HEK293 (cell line): ENCODE data around the gene CACNA1S.

Source experiments
- CTCF ChIA-PET: fragments of 350-600 bp; formaldehyde crosslinking; extraction: SDS; loops from one replicate; lab custom pipeline; 2021; ENCODE audit warnings: antibody characterized with exemption; lab: Yijun Ruan, JAX
- POLR2A ChIA-PET: fragments of 300-600 bp; formaldehyde crosslinking; extraction: SDS; loops from one replicate; lab custom pipeline; 2020; ENCODE audit warnings: antibody characterized with exemption, inconsistent platforms; lab: Yijun Ruan, JAX
- H3K27ac ChIP-seq: fragments of 200-500 bp; sonication (Bioruptor generic); 2 replicates; pipeline ENCODE4 v1.5.1; 2014; ENCODE audit warnings: low read depth, low read length, control low read depth, inconsistent platforms; ENCODE audit errors: extremely low read depth
- H3K36me3 ChIP-seq, 2 experiments: fragments of 200-500 bp in 1 of 2; sonication (Bioruptor generic) in 1 of 2; 1 replicate in 1 of 2; 2 replicates in 1 of 2; pipeline ENCODE4 v1.5.1; 2014 to 2017; ENCODE audit warnings: inconsistent platforms in 2 of 2, low read length in 2 of 2; ENCODE audit not compliant: control insufficient read depth in 2 of 2, insufficient read depth in 1 of 2
- H3K4me1 ChIP-seq: fragments of 200-500 bp; sonication (Bioruptor generic); 2 replicates; pipeline ENCODE4 v1.5.1; 2014; ENCODE audit warnings: mild to moderate bottlenecking, low read length, inconsistent platforms; ENCODE audit not compliant: control insufficient read depth, insufficient read depth
- H3K4me3 ChIP-seq: 2 replicates; pipeline ENCODE4 v1.5.1; 2011; ENCODE audit warnings: low read depth, mild to moderate bottlenecking, control low read depth, low read length, moderate library complexity
- H3K9me3 ChIP-seq: fragments of 200-500 bp; sonication (Bioruptor generic); 2 replicates; pipeline ENCODE4 v1.5.1; 2014; ENCODE audit warnings: low read depth, low read length, inconsistent platforms; ENCODE audit not compliant: control insufficient read depth, insufficient read depth
- BCL11A ChIP-seq: fragments of 450-650 bp; formaldehyde crosslinking; IDR thresholded peaks from 2 replicates; pipeline ENCODE4 v1.5.1; 2016; ENCODE audit warnings: low read depth, missing biosample characterization, missing genetic modification characterization
- EGR2 ChIP-seq: fragments of 450-650 bp; formaldehyde crosslinking; IDR thresholded peaks from 2 replicates; pipeline ENCODE4 v1.5.1; 2016; ENCODE audit warnings: low read depth, missing biosample characterization, missing genetic modification characterization
- OVOL3 ChIP-seq: fragments of 450-650 bp; formaldehyde crosslinking; IDR thresholded peaks from 2 replicates; pipeline ENCODE4 v1.5.1; 2016; ENCODE audit warnings: missing biosample characterization, missing genetic modification characterization
- RBAK ChIP-seq: fragments of 450-650 bp; formaldehyde crosslinking; IDR thresholded peaks from 2 replicates; pipeline ENCODE4 v1.5.1; 2016; ENCODE audit warnings: missing biosample characterization, missing genetic modification characterization
- SETDB1 ChIP-seq: IDR thresholded peaks from one replicate; pipeline ENCODE4 v1.6.1; 2017; ENCODE audit warnings: mild to moderate bottlenecking, low read length, moderate library complexity, mixed read lengths; ENCODE audit not compliant: insufficient read length
- SP7 ChIP-seq: fragments of 450-650 bp; formaldehyde crosslinking; IDR thresholded peaks from 2 replicates; pipeline ENCODE4 v1.5.1; 2016; ENCODE audit warnings: missing biosample characterization, missing genetic modification characterization
- TCF7L2 ChIP-seq: IDR thresholded peaks from 2 replicates; pipeline ENCODE4 v1.6.1; 2011; ENCODE audit warnings: low read depth, mild to moderate bottlenecking, inconsistent platforms, low read length, moderate library complexity, borderline replicate concordance
- WT1 ChIP-seq: fragments of 450-650 bp; formaldehyde crosslinking; IDR thresholded peaks from 2 replicates; pipeline ENCODE4 v1.5.1; 2016; ENCODE audit warnings: missing biosample characterization, missing genetic modification characterization
- ZBTB7A ChIP-seq: fragments of 450-650 bp; formaldehyde crosslinking; IDR thresholded peaks from 2 replicates; pipeline ENCODE4 v1.5.1; 2016; ENCODE audit warnings: low read depth, missing biosample characterization, missing genetic modification characterization
- ZFP37 ChIP-seq: fragments of 450-650 bp; formaldehyde crosslinking; IDR thresholded peaks from 2 replicates; pipeline ENCODE4 v1.5.1; 2016; ENCODE audit warnings: missing biosample characterization, missing genetic modification characterization
- ZNF132 ChIP-seq: fragments of 450-650 bp; formaldehyde crosslinking; IDR thresholded peaks from 2 replicates; pipeline ENCODE4 v1.5.1; 2017; ENCODE audit warnings: missing biosample characterization, missing genetic modification characterization, borderline replicate concordance
- ZNF214 ChIP-seq: fragments of 450-650 bp; formaldehyde crosslinking; IDR thresholded peaks from 2 replicates; pipeline ENCODE4 v1.5.1; 2017; ENCODE audit warnings: missing biosample characterization, mild to moderate bottlenecking, missing genetic modification characterization, borderline replicate concordance
- ZNF266 ChIP-seq: fragments of 450-650 bp; formaldehyde crosslinking; IDR thresholded peaks from 2 replicates; pipeline ENCODE4 v1.5.1; 2016; ENCODE audit warnings: missing biosample characterization, missing genetic modification characterization, low read depth
- ZNF280D ChIP-seq: fragments of 450-650 bp; formaldehyde crosslinking; IDR thresholded peaks from 2 replicates; pipeline ENCODE4 v1.5.1; 2016; ENCODE audit warnings: missing biosample characterization, missing genetic modification characterization
- ZNF324 ChIP-seq: fragments of 450-650 bp; formaldehyde crosslinking; IDR thresholded peaks from 2 replicates; pipeline ENCODE4 v1.5.1; 2016; ENCODE audit warnings: missing biosample characterization, missing genetic modification characterization
- ZNF350 ChIP-seq: fragments of 450-650 bp; formaldehyde crosslinking; IDR thresholded peaks from 2 replicates; pipeline ENCODE4 v1.5.0; 2017; ENCODE audit warnings: missing biosample characterization, mild to moderate bottlenecking, missing genetic modification characterization
- ZNF366 ChIP-seq: fragments of 450-650 bp; formaldehyde crosslinking; conservative IDR thresholded peaks from 2 replicates; pipeline ENCODE4 v1.5.1; 2016; ENCODE audit warnings: missing biosample characterization, missing genetic modification characterization
- ZNF473 ChIP-seq: fragments of 450-650 bp; formaldehyde crosslinking; IDR thresholded peaks from 2 replicates; pipeline ENCODE4 v1.5.1; 2017; ENCODE audit warnings: missing biosample characterization, missing genetic modification characterization
- ZNF521 ChIP-seq: fragments of 450-650 bp; formaldehyde crosslinking; IDR thresholded peaks from 2 replicates; pipeline ENCODE4 v1.5.1; 2017; ENCODE audit warnings: missing biosample characterization, mild to moderate bottlenecking, missing genetic modification characterization
- ZNF624 ChIP-seq: fragments of 450-650 bp; formaldehyde crosslinking; IDR thresholded peaks from 2 replicates; pipeline ENCODE4 v1.5.1; 2017; ENCODE audit warnings: missing biosample characterization, missing genetic modification characterization
- ZNF645 ChIP-seq: fragments of 450-650 bp; formaldehyde crosslinking; IDR thresholded peaks from 2 replicates; pipeline ENCODE4; 2016; ENCODE audit warnings: missing biosample characterization, missing genetic modification characterization
- ZNF701 ChIP-seq: fragments of 450-650 bp; formaldehyde crosslinking; IDR thresholded peaks from 2 replicates; pipeline ENCODE4 v1.5.1; 2016; ENCODE audit warnings: missing biosample characterization, missing genetic modification characterization
- ZNF830 ChIP-seq: fragments of 450-650 bp; IDR thresholded peaks from 2 replicates; pipeline ENCODE4 v1.5.0; 2018; ENCODE audit warnings: missing biosample characterization, missing genetic modification characterization, low read depth, mild to moderate bottlenecking, moderate library complexity
- TF ChIP-seq, protein P1 (sequence below): fragments of 450-650 bp; formaldehyde crosslinking; IDR thresholded peaks from 2 replicates; pipeline ENCODE4 v1.5.1; 2016; ENCODE audit warnings: missing biosample characterization, missing genetic modification characterization
- TF ChIP-seq, protein P2 (sequence below): fragments of 450-650 bp; formaldehyde crosslinking; IDR thresholded peaks from 2 replicates; pipeline ENCODE4 v1.5.1; 2016; ENCODE audit warnings: missing biosample characterization, missing genetic modification characterization
- TF ChIP-seq, protein P3 (sequence below): fragments of 450-650 bp; formaldehyde crosslinking; IDR thresholded peaks from 2 replicates; pipeline ENCODE4 v1.5.1; 2017; ENCODE audit warnings: missing biosample characterization, missing genetic modification characterization
- TF ChIP-seq, protein P4 (sequence below): fragments of 450-650 bp; formaldehyde crosslinking; IDR thresholded peaks from 2 replicates; pipeline ENCODE4 v1.5.1; 2016; ENCODE audit warnings: missing biosample characterization, missing genetic modification characterization, borderline replicate concordance

CACNA1S gene

DNA sequence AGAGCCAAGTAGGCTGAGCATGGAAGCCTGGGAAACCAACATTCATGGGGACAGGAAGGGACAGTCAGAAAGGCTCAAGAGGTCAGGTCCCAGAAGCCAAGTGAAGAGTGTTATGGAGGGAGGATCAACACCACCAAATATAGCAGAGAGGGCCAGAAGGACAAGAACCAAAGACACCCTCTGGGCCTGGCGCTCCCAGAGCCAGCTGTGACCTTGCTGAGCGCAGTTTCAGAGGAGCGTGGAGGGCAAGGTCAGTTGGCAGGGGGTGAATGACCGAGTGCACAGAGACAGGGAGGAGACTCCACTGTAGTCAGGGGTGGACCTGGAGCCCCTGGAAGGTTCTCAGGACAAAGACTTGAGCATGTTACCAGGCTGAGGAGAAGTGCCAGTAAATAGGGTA lies 19.2 kb upstream of the CACNA1S start:
- ChIA-PET CTCF (interaction anchor here (4.6 kb wide), 1 partner anchor 12 kb away, joined by 22 read pairs; no protein-coding TSS in a partner anchor), POLR2A (no interaction called here)
- no peaks in the 10 kb centered on the region for H3K9me3 ChIP-seq
- no peak overlapping the region for H3K4me3 ChIP-seq
- no peak overlapping the region for H3K27ac ChIP-seq
- peaks cover 0 to 24% of the 10 kb centered on the region in 2 experiments; a peak in 1 of 3 replicates for H3K36me3 ChIP-seq
- TF ChIP-seq, protein P1, sequence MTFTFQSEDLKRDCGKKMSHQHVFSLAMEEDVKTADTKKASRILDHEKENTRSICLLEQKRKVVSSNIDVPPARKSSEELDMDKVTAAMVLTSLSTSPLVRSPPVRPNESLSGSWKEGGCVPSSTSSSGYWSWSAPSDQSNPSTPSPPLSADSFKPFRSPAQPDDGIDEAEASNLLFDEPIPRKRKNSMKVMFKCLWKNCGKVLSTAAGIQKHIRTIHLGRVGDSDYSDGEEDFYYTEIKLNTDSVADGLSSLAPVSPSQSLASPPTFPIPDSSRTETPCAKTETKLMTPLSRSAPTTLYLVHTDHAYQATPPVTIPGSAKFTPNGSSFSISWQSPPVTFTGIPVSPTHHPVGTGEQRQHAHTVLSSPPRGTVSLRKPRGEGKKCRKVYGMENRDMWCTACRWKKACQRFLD (tag by site-specific recombination) = no peak
- TF ChIP-seq ZNF266 (tag by site-specific recombination) (no peak), ZNF473 (tag by site-specific recombination) (no peak), SP7 (no peak), BCL11A (tag by site-specific recombination) (no peak), WT1 (tag by site-specific recombination) (no peak), ZFP37 (tag by site-specific recombination) (no peak), RBAK (tag by site-specific recombination) (no peak), ZBTB7A (no peak)
- TF ChIP-seq, protein P2, sequence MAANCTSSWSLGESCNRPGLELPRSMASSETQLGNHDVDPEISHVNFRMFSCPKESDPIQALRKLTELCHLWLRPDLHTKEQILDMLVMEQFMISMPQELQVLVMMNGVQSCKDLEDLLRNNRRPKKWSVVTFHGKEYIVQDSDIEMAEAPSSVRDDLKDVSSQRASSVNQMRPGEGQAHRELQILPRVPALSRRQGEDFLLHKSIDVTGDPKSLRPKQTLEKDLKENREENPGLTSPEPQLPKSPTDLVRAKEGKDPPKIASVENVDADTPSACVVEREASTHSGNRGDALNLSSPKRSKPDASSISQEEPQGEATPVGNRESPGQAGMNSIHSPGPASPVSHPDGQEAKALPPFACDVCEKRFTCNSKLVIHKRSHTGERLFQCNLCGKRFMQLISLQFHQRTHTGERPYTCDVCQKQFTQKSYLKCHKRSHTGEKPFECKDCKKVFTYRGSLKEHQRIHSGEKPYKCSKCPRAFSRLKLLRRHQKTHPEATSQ = no peak
- peaks cover 4% of the 10 kb centered on the region; the same call in 1 of the 2 replicates for H3K4me1 ChIP-seq

- no peaks in the 10 kb centered on the region for H3K9me3 ChIP-seq
- TF ChIP-seq ZNF324 (no peak), EGR2 (tag by site-specific recombination) (no peak), ZNF624 (tag by site-specific recombination) (no peak), ZNF645 (tag by site-specific recombination) (no peak), ZNF701 (no peak), ZNF280D (no peak), ZNF350 (no peak), OVOL3 (tag by site-specific recombination) (no peak), ZNF132 (tag by site-specific recombination) (no peak), ZNF830 (tag by site-specific recombination) (no peak), TCF7L2 (no peak), ZNF214 (tag by site-specific recombination) (no peak), SETDB1 (no peak), ZNF366 (tag by site-specific recombination) (no peak), ZNF521 (no peak)
- TF ChIP-seq, protein P3, sequence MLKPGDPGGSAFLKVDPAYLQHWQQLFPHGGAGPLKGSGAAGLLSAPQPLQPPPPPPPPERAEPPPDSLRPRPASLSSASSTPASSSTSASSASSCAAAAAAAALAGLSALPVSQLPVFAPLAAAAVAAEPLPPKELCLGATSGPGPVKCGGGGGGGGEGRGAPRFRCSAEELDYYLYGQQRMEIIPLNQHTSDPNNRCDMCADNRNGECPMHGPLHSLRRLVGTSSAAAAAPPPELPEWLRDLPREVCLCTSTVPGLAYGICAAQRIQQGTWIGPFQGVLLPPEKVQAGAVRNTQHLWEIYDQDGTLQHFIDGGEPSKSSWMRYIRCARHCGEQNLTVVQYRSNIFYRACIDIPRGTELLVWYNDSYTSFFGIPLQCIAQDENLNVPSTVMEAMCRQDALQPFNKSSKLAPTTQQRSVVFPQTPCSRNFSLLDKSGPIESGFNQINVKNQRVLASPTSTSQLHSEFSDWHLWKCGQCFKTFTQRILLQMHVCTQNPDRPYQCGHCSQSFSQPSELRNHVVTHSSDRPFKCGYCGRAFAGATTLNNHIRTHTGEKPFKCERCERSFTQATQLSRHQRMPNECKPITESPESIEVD = no peak
- TF ChIP-seq, protein P4, sequence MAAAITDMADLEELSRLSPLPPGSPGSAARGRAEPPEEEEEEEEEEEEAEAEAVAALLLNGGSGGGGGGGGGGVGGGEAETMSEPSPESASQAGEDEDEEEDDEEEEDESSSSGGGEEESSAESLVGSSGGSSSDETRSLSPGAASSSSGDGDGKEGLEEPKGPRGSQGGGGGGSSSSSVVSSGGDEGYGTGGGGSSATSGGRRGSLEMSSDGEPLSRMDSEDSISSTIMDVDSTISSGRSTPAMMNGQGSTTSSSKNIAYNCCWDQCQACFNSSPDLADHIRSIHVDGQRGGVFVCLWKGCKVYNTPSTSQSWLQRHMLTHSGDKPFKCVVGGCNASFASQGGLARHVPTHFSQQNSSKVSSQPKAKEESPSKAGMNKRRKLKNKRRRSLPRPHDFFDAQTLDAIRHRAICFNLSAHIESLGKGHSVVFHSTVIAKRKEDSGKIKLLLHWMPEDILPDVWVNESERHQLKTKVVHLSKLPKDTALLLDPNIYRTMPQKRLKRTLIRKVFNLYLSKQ (tag by site-specific recombination) = no peak
Observed at GRCh38 chr1:201128962-201129361, 16.7 kb upstream of the CACNA1S start.

More at GRCh38 chr1:201128962-201129361, 16.7 kb upstream of the CACNA1S start:
- Histone ChIP-seq H3K36me3 (no peaks in the 10 kb centered on the region), H3K27ac (no peak overlapping the region), H3K4me1 (peaks cover 4% of the 10 kb centered on the region; the same call in 1 of the 2 replicates), H3K4me3 (no peak overlapping the region)
- ChIA-PET CTCF (interaction anchor here (4.6 kb wide), 1 partner anchor 10 kb away, joined by 22 read pairs; no protein-coding TSS in a partner anchor), POLR2A (no interaction called here)
